ENCODE data around the gene UCHL5.

UCHL5 gene

DNA sequence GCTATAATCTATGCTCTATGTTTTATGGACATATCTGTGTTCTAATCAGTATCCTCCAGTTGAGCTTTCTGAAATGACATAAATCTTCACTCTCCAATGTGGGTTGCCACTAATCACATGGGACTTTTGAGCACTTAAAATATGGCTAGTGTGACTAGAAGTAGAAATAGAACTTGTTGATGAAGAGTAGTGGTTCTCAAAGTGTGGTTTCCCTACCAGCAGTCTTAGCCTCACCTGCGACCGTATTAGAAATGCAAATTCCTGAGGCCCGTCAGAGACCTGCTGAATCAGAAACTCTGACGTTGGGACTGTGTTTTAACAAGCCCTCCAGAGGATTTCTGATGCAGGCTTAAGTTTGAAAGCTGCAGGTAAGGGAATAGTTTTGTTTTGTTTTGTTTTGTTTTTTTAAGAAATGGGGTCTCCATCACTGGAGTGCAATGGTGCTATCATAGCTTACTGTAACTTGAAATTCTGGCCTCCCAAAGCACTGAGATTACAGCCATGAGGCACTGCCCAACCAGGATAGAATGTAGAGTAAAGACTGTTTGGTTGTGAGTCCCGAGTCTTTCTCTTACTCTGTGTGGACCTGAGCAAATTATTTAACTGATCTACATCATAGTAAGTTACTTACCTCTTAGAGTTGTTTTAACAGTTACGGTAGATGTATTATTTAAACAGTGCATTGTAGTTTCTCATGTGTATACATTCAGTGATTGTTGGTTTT lies 24.4 kb upstream of the UCHL5 start:
- Histone ChIP-seq H3K27me3 (ENCODE audit: insufficient read depth, poor library complexity, severe bottlenecking) (no peaks in the 10 kb centered on the region), H3K4me3 (replicated peaks; ENCODE audit: insufficient read depth, low read length) (no peak overlapping the region), H3K27ac (replicated peaks) (no peak overlapping the region)
- TF ChIP-seq POLR2AphosphoS5 (IDR thresholded peaks at IDR 0.05; ENCODE audit: low read depth) (no peak), SPI1 (IDR thresholded peaks at IDR 0.05; ENCODE audit: borderline replicate concordance, low read depth) (no peak), GABPA (IDR thresholded peaks at IDR 0.05; ENCODE audit: low read depth) (no peak), REST (IDR thresholded peaks at IDR 0.05; ENCODE audit: insufficient replicate concordance, low read depth) (no peak)
- TF ChIP-seq, protein P1, sequence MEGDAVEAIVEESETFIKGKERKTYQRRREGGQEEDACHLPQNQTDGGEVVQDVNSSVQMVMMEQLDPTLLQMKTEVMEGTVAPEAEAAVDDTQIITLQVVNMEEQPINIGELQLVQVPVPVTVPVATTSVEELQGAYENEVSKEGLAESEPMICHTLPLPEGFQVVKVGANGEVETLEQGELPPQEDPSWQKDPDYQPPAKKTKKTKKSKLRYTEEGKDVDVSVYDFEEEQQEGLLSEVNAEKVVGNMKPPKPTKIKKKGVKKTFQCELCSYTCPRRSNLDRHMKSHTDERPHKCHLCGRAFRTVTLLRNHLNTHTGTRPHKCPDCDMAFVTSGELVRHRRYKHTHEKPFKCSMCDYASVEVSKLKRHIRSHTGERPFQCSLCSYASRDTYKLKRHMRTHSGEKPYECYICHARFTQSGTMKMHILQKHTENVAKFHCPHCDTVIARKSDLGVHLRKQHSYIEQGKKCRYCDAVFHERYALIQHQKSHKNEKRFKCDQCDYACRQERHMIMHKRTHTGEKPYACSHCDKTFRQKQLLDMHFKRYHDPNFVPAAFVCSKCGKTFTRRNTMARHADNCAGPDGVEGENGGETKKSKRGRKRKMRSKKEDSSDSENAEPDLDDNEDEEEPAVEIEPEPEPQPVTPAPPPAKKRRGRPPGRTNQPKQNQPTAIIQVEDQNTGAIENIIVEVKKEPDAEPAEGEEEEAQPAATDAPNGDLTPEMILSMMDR (IDR thresholded peaks at IDR 0.05; ENCODE audit: insufficient read depth, low read length), result no peak
- DNase-seq (ENCODE audit: low read depth in 1 of 2, low spot score in 1 of 2), result no peak

DNA sequence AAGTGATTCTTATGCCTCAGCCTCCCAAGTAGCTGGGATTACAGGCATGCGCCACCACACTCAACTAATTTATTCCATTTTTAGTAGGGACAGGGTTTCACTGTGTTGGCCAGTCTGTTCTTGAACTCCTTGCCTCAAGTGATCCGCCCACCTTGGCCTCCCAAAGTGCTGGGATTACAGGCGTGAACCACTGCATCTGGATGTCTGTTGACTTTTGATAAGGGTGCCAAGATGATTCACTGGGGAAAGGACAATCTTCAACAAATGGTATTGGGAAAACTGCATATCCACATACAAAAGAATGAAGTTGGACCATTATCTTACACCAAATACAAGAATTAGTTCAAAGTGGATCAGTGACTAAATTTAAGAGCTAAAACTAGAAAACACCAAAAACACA lies 20.0 kb upstream of the UCHL5 start:
- DNase-seq (ENCODE audit: low read depth in 1 of 2, low spot score in 1 of 2), result no peak
- Histone ChIP-seq H3K27me3 (ENCODE audit: insufficient read depth, poor library complexity, severe bottlenecking) (no peaks in the 10 kb centered on the region), H3K27ac (replicated peaks) (no peak overlapping the region), H3K4me3 (replicated peaks; ENCODE audit: insufficient read depth, low read length) (no peak overlapping the region)
- TF ChIP-seq POLR2AphosphoS5 (IDR thresholded peaks at IDR 0.05; ENCODE audit: low read depth) (no peak), SPI1 (IDR thresholded peaks at IDR 0.05; ENCODE audit: borderline replicate concordance, low read depth) (no peak), GABPA (IDR thresholded peaks at IDR 0.05; ENCODE audit: low read depth) (no peak), REST (IDR thresholded peaks at IDR 0.05; ENCODE audit: insufficient replicate concordance, low read depth) (no peak)
- TF ChIP-seq, protein P1 (IDR thresholded peaks at IDR 0.05; ENCODE audit: insufficient read depth, low read length), result no peak

- DNase-seq (ENCODE audit: low read depth in 1 of 2, low spot score in 1 of 2), result no peak
These were observed 18.8 kb upstream of the UCHL5 start for GRCh38 chr1:193077991-193078390.

More at GRCh38 chr1:193077991-193078390, 18.8 kb upstream of the UCHL5 start:
- Histone ChIP-seq H3K27ac (replicated peaks) (no peak overlapping the region), H3K4me3 (replicated peaks; ENCODE audit: insufficient read depth, low read length) (no peak overlapping the region), H3K27me3 (ENCODE audit: insufficient read depth, poor library complexity, severe bottlenecking) (no peaks in the 10 kb centered on the region)
- no peak for TF ChIP-seq REST (IDR thresholded peaks at IDR 0.05; ENCODE audit: insufficient replicate concordance, low read depth)
- TF ChIP-seq, protein P1 (IDR thresholded peaks at IDR 0.05; ENCODE audit: insufficient read depth, low read length), result no peak
- TF ChIP-seq GABPA (IDR thresholded peaks at IDR 0.05; ENCODE audit: low read depth), result no peak
- no peak for TF ChIP-seq POLR2AphosphoS5 (IDR thresholded peaks at IDR 0.05; ENCODE audit: low read depth)
- TF ChIP-seq SPI1 (IDR thresholded peaks at IDR 0.05; ENCODE audit: borderline replicate concordance, low read depth), result no peak
